Uterine smooth muscle cell (primary cell): ENCODE results near the gene PXMP2. TPM values are rescaled to one million over a fixed set of nuclear protein-coding genes. Genes with fewer than 3 reads are reported as not detected.

Experiments used
- total RNA-seq: library from RNA; depleted of rRNA; stranded (reverse); fragments of >200 nt; gene quantifications from 2 replicates; pipeline ENCODE4 v1.2.3, GENCODE V29; 2014

PXMP2 gene
- total RNA-seq = 9.8 and 12.9 TPM in 2 replicates

DNA sequence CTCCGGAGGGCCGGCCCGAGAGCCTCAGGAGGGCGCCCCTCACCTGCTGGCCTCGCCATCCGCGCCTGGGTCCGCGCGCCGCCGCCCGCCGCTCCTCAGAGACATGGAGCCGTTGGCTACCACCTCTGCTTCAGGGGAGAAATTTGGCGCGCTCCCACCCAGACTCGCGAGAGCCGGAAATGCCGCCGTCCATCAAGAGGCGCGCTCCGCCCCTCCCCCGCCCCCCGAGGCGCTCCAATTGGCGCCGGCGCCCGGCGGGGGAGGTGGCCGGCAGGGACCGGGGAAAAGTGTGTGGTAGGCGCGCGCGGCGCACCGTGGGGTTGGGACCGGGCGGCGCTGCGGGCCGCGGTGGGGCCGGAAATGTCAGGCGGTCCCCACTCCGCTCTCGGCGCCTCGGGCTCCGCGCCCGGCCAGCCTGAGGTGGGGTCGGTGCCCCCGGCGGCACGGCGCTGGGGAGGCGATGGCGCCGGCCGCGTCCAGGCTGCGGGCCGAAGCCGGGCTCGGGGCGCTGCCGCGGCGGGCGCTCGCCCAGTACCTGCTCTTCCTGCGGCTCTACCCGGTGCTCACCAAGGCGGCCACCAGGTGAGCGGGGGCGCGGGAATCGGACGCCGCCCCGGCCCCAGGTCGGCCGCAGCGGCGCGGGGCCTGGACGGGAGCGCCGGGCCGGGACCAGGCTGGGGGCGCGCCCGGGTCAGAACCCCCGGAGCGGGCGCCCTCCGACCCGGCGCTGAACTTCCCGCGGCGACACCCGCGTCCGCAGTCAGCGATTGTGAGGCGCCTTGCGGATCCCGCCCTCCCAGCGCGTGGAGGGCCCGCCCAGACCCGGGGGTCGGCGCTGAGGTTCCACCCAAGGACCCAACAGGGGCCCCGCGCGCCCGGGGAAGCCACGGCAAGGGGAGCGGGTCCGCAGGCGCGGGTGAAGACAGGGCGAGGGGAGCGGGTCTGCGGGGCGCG lies at the start of gene PXMP2, which contains the start of gene POLE:
TSS of gene PXMP2 (plus strand) at position 377 of the 954 bp plus-strand sequence. CDS start at position 461, 84 bp downstream.
TSS of gene POLE (minus strand) at position 132 of the 954 bp plus-strand sequence. CDS start at position 105, 27 bp downstream.

DNA sequence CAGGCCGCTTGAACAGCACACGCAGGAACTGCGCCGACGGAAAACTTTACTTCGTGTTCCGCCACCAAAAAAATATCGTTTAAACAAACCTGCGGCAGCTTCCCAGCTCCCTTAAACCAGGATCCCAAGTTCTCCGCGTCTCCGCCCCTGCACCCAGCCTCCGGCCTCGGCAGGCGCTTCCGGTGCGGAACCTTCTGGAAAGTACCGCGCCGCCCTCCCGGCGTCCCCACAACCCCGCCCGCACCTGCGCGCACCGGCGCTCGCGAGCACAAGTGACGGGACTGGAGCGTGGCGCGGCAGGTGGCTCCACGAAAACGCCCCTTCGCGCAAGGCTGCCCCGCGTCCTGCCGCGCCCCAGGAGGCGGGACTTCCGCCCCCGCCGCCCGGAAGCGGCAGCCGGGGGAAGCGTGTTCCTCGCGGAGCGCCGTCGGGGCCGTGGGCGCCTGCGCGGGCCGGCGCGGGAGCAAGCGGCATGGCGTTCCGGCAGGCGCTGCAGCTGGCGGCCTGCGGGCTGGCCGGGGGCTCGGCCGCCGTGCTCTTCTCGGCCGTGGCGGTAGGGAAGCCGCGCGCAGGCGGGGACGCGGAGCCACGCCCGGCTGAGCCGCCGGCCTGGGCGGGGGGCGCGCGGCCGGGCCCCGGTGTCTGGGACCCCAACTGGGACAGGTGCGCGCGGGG lies 23.2 kb downstream of the PXMP2 start, which contains the start of gene PGAM5:
TSS of gene PGAM5 (plus strand) at position 438 of the 675 bp plus-strand sequence. CDS start at position 473, 35 bp downstream.

Other genes starting within 250 kb of the PXMP2 start
- 2.0 and 2.1 TPM in 2 replicates for gene FBRSL1, start 197.4 kb upstream of the PXMP2 start, total RNA-seq
- 0.33 and 0.37 TPM in 2 replicates for gene LRCOL1, start 77.0 kb upstream of the PXMP2 start, total RNA-seq
- gene P2RX2, start 68.8 kb upstream of the PXMP2 start, total RNA-seq = not detected in 2 replicates
- 16.4 and 49.5 TPM in 2 replicates for gene POLE, start 245 bp upstream of the PXMP2 start, total RNA-seq
- gene PGAM5, start 23.3 kb downstream of the PXMP2 start, total RNA-seq = 39.2 and 57.0 TPM in 2 replicates
- 65.1 and 82.7 TPM in 2 replicates for gene ANKLE2, start 74.2 kb downstream of the PXMP2 start, total RNA-seq
- 195 and 237 TPM in 2 replicates for gene GOLGA3, start 141.3 kb downstream of the PXMP2 start, total RNA-seq
- 34.0 and 35.5 TPM in 2 replicates for gene CHFR, start 200.0 kb downstream of the PXMP2 start, total RNA-seq